ENCODE results near the gene RAB19.

GRCh38 chr7:140383954-140384713, 19.7 kb upstream of the RAB19 start:
- TF ChIP-seq PKNOX1 (IDR thresholded peaks at IDR 0.05): no peak
- no peak for TF ChIP-seq ZBTB4 (CRISPR knock-in tag; IDR thresholded peaks at IDR 0.05)
